Cardiac fibroblast (primary cell): Measurements from ENCODE around the gene FAM47A.

Experiments
- DNase-seq, 2 donors: peaks; one replicate each; pipeline versions ENCODE4 v3.0.0 to v3.0.0-alpha.2; 2010; ENCODE audit warnings: low read depth in 2 of 2
- H3K4me3 ChIP-seq, 2 donors: replicated peaks in 1 of 2; 1 replicate in 1 of 2; 2 replicates in 1 of 2; pipeline ENCODE4 v1.5.1; 2011; ENCODE audit warnings: low read depth in 2 of 2, low read length in 2 of 2, mild to moderate bottlenecking in 2 of 2, moderate library complexity in 1 of 2
- TF ChIP-seq, protein P1 (sequence below): IDR thresholded peaks from one replicate; pipeline ENCODE4 v1.5.1; 2011; ENCODE audit warnings: low read depth, mild to moderate bottlenecking, low read length, inconsistent platforms

The FAM47A gene

DNA sequence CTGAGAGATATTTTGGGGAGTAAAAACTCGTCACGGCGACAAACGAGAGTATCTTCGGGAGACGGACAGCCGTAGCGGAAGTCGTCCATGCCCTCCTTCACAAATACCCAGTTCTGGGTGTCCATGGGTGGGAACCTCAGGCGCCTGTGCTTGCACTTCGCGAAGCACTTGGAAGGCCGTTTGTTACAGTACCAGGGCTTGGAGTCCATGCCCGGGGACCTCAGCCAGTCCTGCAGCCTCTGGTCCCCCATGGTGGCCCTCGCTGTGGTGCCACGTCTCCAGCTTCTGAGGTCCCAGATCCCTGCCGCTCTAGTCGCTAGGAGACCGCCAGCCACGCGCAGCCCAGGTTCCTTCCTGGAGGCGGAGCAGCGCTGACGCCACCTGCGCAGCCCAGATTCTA lies at the start of gene FAM47A:
Gene FAM47A, minus strand, starts transcription at position 287 of the 400 bp plus-strand sequence. Its CDS starts 36 bp downstream, at position 251.
- TF ChIP-seq, protein P1, sequence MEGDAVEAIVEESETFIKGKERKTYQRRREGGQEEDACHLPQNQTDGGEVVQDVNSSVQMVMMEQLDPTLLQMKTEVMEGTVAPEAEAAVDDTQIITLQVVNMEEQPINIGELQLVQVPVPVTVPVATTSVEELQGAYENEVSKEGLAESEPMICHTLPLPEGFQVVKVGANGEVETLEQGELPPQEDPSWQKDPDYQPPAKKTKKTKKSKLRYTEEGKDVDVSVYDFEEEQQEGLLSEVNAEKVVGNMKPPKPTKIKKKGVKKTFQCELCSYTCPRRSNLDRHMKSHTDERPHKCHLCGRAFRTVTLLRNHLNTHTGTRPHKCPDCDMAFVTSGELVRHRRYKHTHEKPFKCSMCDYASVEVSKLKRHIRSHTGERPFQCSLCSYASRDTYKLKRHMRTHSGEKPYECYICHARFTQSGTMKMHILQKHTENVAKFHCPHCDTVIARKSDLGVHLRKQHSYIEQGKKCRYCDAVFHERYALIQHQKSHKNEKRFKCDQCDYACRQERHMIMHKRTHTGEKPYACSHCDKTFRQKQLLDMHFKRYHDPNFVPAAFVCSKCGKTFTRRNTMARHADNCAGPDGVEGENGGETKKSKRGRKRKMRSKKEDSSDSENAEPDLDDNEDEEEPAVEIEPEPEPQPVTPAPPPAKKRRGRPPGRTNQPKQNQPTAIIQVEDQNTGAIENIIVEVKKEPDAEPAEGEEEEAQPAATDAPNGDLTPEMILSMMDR = no peak
- DNase-seq = no peak

DNA sequence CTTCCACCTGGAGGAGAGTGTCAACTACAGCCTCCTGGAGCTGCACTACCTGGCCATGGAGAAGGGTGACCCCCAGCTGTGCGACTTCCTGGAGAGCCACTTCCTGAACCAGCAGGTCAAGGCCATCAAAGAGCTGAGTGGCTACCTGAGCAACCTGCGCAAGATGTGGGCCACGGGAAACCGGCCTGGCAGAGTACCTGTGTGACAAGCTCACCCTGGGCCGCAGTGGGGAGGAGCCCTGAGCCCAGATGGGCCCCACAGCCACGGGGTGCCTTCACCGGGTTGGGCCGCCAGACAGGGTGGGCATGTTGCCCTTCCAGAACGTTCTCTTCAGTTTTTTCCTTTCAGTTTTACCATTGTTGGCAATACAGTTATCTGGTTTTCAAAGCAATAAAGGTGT lies 15.2 kb upstream of the FAM47A start:
- TF ChIP-seq, protein P1 = no peak
- DNase-seq = no peak
- no peak overlapping the region for H3K4me3 ChIP-seq

More for the DNA sequence above, at the start of gene FAM47A:
- no peak within 1 kb of the TSS for H3K4me3 ChIP-seq

DNA sequence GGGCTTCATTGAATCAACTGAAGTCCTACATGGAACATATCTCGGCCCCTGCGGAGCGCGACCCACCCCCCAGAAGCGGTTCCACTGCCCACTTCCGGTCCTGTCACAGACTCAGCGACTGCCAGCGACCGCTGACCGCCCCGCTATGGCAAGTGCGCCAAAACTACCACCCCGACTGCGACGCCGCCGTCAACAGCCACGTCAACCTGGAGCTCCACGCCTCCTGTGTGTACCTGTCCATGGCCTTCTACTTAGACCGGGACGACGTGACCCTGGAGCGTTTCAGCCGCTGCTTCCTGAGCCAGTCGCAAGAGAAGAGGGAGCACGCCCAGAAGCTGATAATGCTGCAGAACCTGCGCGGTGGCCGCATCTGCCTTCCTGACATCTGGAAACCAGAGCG lies 14.8 kb upstream of the FAM47A start:
- TF ChIP-seq, protein P1 = no peak
- DNase-seq = no peak
- H3K4me3 ChIP-seq = no peak overlapping the region

DNA sequence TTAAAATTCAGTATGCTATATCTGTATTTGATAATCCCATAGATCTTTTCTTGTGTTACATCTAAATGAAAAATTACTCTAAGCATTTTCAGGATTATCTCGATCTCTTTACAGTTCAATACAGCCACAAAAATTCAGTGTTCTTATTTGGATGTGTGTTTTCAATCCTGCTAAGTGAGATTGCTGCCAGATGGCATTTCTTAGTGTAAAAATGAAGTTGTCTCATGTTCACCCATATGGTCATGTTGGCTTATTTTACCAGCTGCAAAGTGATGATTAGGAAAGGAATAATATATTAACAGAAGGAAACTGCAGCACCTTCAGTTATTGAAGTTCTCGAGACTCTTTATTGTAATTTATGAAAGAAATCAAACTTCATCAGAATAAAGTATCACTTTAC lies 12.1 kb upstream of the FAM47A start:
- TF ChIP-seq, protein P1 = no peak
- no peak overlapping the region for H3K4me3 ChIP-seq

DNA sequence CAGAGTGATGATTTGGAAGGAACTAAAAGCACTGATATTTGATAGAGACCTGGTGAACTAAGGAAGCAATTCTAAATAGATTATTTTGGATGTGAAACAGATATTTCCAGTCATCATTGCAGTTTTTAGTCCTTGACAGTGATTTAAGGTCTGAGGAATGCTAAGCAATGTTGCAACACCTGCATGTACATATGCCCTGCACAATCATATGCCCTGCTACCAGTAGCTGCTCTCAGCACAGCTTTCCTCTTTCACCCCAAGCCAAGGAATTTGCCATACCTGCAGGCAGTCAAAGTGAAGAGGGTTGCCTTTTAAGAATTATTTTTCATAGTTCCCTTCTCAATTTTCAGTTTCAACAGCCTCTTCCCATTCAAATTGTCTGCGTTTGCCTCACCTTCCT lies 8.7 kb upstream of the FAM47A start:
- no peak for DNase-seq
- no peak overlapping the region for H3K4me3 ChIP-seq
- TF ChIP-seq, protein P1 = no peak

More for the DNA sequence above, 12.1 kb upstream of the FAM47A start:
- DNase-seq = no peak

DNA sequence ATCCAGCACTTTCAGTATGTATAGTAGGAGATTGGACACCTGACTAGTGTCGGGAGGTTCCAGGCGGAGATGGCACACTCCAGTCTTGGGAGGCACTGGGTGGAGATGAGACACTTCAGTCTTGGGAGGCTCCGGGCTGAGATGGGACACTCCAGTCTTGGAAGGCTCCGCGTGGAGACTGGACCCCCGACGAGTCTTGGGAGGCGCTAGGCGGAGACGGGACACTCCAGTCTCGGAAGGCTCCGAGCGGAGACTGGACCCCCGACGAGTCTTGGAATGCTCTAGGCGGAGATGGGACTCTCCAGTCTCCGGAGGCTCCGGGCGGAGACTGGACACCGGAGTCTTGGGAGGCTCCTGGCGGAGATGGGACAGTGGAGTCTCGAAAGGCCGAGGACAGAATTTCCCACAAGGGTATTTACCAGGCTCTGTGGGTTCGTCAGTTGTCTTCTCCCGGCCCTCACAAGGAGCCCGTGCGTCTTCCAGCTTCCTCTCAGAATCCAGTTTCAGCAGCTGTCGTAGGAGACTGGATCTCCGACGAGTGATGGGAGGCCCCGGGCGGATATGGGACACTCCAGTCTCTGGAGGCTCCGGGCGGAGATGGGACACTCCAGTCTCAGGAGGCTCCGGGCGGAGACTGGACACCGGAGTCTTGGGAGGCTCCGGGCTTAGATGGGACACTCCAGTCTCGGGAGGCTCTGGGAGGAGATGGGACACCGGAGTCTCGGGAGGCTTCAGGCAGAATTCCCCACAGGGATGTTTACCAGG lies 952 bp downstream of the FAM47A start:
- DNase-seq = no peak
- TF ChIP-seq, protein P1 = no peak
- H3K4me3 ChIP-seq = no peak overlapping the region
